GM21723 (cell line): Measurements from ENCODE around the gene NAALADL2.

ENCODE experiments used
- ATAC-seq: cut with Tn5 transposase; IDR thresholded peaks from one replicate; pipeline ENCODE4 v1.9.1; 2021; ENCODE audit warnings: mild to moderate bottlenecking, moderate library complexity; ENCODE audit not compliant: unreplicated experiment

NAALADL2 gene

GRCh38 chr3:174959556-174960065 lies 100.5 kb downstream of the NAALADL2 start:
- ATAC-seq, result no peak

- no peak for ATAC-seq
Measured at GRCh38 chr3:174960898-174961297, 101.8 kb downstream of the NAALADL2 start.

GRCh38 chr3:174973465-174973864 lies 114.3 kb downstream of the NAALADL2 start:
- no peak for ATAC-seq

- no peak for ATAC-seq
Measured at GRCh38 chr3:174986685-174987084, 127.6 kb downstream of the NAALADL2 start.

GRCh38 chr3:175001091-175001490 lies 142.0 kb downstream of the NAALADL2 start:
- no peak for ATAC-seq

- ATAC-seq, result no peak
Measured at GRCh38 chr3:175002732-175003143, 143.6 kb downstream of the NAALADL2 start.

GRCh38 chr3:175003590-175003989 lies 144.5 kb downstream of the NAALADL2 start:
- ATAC-seq, result no peak

- ATAC-seq, result no peak
Measured at GRCh38 chr3:175005193-175005592, 146.1 kb downstream of the NAALADL2 start.

- no peak for ATAC-seq
Measured at GRCh38 chr3:175005881-175006280, 146.7 kb downstream of the NAALADL2 start.

GRCh38 chr3:175007306-175007705 lies 148.2 kb downstream of the NAALADL2 start:
- no peak for ATAC-seq

GRCh38 chr3:175009295-175009694 lies 150.2 kb downstream of the NAALADL2 start:
- no peak for ATAC-seq

GRCh38 chr3:175015056-175015635 lies 156.0 kb downstream of the NAALADL2 start:
- ATAC-seq, result no peak

GRCh38 chr3:175018946-175019727 lies 160.0 kb downstream of the NAALADL2 start:
- no peak for ATAC-seq

GRCh38 chr3:175020101-175020500 lies 161.0 kb downstream of the NAALADL2 start:
- no peak for ATAC-seq

- ATAC-seq, result no peak
Measured at GRCh38 chr3:175029828-175030227, 170.7 kb downstream of the NAALADL2 start.

GRCh38 chr3:175039875-175040274 lies 180.7 kb downstream of the NAALADL2 start:
- no peak for ATAC-seq

- ATAC-seq, result no peak
Measured at GRCh38 chr3:175041369-175041768, 182.2 kb downstream of the NAALADL2 start.

- ATAC-seq, result no peak
Measured at GRCh38 chr3:175046601-175047000, 187.5 kb downstream of the NAALADL2 start.

GRCh38 chr3:175047786-175048185 lies 188.7 kb downstream of the NAALADL2 start:
- no peak for ATAC-seq

GRCh38 chr3:175057401-175057800 lies 198.3 kb downstream of the NAALADL2 start:
- no peak for ATAC-seq

- ATAC-seq, result no peak
Measured at GRCh38 chr3:175059788-175060187, 200.7 kb downstream of the NAALADL2 start.

GRCh38 chr3:175065497-175065896 lies 206.4 kb downstream of the NAALADL2 start:
- no peak for ATAC-seq
